Right hindlimb (tissue), 1 donor: ENCODE results near the gene PMFBP1.

Experiments
- DNase-seq: peaks from one replicate; pipeline ENCODE4 v3.0.0-alpha.2; 2018

Gene PMFBP1, protein sequence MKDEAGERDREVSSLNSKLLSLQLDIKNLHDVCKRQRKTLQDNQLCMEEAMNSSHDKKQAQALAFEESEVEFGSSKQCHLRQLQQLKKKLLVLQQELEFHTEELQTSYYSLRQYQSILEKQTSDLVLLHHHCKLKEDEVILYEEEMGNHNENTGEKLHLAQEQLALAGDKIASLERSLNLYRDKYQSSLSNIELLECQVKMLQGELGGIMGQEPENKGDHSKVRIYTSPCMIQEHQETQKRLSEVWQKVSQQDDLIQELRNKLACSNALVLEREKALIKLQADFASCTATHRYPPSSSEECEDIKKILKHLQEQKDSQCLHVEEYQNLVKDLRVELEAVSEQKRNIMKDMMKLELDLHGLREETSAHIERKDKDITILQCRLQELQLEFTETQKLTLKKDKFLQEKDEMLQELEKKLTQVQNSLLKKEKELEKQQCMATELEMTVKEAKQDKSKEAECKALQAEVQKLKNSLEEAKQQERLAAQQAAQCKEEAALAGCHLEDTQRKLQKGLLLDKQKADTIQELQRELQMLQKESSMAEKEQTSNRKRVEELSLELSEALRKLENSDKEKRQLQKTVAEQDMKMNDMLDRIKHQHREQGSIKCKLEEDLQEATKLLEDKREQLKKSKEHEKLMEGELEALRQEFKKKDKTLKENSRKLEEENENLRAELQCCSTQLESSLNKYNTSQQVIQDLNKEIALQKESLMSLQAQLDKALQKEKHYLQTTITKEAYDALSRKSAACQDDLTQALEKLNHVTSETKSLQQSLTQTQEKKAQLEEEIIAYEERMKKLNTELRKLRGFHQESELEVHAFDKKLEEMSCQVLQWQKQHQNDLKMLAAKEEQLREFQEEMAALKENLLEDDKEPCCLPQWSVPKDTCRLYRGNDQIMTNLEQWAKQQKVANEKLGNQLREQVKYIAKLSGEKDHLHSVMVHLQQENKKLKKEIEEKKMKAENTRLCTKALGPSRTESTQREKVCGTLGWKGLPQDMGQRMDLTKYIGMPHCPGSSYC

DNA sequence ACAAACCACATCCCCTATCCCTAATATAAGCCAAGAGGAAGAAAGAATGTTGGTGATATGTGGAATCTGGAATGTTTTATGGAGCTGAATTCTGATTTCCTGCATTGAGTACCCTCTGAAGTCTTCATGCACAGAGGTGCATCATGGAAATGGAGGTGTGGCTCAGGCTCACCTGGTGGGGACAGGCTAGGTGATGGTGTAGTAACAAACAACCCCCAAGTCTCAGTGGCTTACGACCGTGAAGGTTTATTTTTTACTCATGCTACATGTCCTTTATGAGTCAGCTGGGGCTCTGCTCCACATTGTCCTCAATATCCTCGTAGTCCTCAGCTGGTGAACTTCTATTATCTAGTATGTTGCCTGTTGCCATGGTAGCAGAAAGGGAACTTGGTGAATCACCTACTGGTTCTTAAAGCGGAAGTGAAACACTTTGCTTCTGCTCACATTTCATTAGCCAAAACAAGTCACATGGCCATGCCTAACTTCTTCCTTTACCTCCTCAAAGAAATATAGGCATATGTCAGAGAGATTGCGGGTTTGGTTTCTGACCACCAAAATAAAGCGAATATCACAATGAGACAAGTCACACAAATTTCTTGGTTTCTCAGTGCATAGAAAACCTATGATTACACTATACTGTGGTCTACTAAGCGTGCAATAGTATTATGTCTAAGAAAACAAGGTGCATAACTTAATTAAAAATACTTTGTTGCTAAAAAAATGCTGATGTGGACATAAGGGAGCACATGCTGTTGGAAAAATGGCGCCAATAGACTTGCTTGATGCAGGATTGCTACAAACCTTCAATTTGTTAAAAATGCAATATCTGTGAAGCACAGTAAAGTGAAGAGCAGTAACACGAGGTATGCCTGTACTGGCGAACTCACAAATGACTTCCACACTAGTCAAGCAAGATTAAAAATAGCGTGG is at the start of gene PMFBP1:
PMFBP1 (minus strand) TSS at position 51 of the 930 bp plus-strand sequence. CDS start 947 bp downstream, outside the sequence.
- DNase-seq: no peak

DNA sequence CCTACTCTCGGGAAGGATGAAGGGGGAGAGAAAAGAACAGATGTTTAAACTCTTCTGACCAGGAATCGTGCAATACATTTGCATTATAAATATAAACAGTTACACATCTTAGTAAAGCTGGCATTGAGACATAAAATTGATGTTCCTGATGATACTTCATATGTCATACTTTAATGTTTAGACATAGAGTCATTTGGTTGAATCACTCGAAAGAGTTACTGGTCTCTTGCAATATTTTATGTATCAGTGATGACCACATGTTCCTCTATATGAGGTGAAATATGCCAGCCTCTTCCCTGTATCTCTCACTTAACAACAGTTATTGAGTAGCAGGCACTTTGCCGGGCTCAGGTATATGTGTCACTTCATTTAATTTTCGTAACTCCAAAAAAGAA is 49.7 kb upstream of the PMFBP1 start:
- DNase-seq: no peak

DNA sequence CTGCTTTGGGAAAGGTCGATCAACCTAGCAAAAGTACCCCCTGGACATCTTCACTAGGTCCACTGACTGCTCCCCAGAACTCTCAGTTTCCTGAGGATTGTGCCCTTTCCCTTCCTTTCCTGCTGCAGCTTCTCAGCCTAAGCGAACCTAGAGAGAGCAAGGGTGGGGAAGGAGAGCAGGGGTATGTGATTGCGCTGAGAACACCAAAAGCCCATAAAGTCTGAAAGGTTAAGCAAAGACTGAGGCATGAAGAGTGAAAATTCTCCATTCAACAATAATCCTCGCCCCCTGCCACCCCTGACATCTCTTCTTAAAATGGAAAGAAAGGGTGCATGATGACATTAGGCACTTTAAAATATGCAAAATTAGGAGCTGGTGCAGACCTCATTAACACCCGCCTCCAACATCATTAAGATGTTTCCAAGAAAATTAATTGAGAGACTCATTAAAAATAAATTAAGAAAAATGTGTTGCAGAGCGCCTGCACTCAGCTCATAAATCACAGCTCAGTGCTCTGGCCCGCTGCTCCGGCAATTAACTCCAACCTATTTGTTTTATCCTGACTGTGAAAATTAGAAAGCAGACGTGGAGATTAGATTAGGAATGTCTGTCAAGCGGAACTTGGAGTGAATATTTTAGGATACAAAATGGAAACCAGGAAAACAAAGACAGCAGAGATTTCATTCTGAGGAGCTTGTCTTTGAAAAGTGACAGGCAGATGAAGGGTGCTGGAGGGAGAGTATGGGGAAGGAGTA is 49.1 kb upstream of the PMFBP1 start:
- no peak for DNase-seq

DNA sequence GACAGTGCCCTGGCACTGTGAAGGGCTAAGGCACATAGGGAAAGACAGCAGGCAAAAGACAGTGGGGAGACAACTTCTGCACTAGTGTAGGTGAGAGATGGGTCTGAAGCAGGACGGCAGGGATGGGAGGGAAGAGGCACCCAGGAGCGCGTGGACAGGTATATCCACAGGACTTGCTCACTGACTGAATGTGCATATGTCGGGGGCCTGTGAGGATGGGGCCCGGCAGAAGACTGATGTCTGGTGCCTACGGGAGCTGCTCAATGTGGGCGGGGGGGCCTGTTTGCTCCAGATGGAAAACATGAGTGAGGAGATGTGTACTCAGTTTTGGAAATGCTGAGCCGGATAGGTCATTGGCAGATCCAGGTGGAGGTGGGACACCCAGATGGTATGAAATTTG is 47.3 kb upstream of the PMFBP1 start:
- no peak for DNase-seq

DNA sequence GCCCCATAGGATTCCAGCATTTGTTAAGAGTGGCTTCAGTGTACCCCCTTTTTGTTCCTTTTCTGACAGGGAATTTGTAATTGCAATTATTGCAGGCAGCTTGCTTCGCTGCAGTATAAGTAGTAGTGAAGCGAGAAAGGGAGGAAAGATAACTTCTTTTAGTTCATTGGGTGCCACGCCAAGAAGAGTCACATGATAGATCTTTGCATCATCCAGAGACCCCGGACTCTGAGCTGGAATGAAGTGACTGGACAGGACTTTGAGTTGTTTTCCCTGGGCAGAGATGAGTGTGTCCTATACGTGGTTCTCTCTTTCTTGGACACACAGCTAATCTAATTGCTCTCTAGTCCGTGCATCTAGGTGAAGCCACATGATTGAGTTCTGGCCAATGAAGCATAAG is 44.8 kb upstream of the PMFBP1 start:
- DNase-seq: no peak

DNA sequence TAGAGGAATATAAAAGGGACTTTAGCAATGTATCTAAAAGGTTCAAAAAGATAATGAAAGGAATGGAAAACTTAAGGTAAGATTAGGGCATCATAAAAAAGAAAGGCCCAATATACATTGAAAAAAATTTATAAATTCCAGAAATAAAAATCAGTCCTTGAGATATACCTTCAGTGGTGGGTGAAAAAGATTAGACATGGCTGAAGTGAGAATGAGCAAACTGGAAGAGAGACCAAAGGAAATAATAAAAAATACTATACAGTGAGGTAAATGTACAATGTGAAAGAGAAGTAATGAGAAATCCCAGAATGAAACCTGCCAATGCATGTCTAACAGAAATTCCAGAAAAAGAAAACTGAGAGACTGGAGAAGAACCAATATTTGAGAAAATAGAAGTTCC is 42.9 kb upstream of the PMFBP1 start:
- no peak for DNase-seq

DNA sequence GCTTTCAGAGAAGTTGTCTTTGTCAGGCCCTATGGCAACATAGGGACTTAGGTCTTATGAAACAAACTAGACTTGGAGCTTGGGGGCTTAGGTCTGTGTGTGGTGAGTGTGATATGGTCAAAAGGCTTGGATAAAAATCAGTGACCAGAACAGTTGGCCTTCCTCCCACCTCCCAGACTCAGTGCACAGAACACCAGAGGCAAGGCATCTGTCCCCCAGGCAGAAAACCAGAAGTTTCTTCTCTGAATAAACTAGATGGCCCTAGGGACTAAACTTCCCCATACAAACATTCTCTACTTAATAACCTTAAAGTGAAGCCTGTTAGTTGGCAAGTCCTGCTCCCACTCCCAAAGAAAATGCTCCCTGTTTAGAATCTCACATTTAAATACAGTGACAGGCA is 39.2 kb upstream of the PMFBP1 start:
- DNase-seq: no peak

DNA sequence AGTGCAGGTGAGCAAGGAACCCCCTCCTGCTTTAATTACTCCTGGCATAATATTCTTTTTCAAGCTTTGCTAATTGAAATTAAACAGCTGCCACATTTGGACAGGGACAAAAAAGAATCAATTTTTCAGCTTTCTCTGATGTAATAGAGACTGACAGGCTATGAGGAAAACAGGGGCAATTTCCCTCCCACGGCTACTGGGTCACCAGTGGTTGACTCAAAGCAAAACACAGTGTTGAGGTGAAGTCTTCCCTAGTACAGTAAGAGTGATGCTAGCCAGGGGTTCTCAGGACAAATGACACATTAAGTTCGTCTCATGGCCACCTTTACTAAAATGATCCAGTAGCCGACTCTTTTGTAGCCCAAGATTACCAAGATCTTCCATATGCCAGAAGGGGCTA is 38.6 kb upstream of the PMFBP1 start:
- DNase-seq: no peak

DNA sequence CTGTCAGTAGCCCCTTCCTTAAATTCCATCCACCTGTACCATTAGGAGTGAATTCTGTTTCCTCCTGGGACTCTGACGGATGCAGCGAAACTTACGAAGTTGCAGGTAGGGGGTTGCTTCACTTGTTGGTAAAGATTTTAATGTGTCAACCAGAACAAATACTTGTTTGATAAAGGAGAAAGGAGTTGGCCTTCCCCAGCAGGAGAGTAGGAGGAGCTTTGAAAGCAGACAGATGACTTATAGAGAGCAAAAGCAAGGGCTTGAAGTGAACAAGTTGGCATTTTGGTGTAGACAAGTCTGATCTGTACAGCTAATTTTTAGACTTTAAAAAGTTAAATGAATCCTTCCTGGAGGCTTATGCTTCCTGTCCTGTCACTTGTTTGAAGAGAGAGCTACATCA is 38.1 kb upstream of the PMFBP1 start:
- no peak for DNase-seq

DNA sequence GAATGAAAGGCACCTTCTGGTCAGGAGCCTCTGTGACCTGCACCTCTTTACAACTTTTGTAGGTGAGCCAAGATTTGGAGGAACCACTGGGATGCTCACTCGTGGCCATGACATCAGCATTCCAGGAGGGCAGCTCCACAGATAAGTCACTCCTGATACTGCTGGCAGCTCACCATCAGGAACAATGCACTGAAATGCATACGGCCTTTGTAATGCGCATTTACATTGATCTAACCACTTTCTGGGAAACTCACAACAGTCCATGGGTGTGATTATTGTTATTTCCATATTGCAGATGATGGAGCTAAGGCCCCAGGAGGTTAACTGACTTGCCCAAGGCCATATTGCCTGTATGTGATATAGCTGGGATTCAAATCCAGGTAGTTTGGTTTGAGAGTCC is 34.3 kb upstream of the PMFBP1 start:
- no peak for DNase-seq

DNA sequence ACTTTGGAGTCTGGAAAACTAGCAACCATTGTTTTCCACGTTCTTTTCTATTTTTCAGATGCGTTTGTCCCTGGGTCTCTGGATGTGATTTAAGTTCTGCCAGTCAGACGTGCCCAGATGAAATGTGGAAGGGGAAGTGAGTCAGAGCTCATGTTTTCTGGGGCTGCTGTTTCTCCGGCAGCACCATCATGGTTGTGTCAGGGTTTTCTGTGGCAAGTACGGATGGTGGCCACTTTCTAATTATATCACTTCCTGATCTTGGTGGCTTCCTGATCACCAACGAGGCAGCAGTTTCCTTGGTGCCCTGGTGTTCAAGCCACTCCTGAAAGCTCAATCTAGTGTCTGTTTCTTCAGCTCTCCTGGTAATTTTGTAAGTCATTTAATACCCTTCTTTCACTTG is 31.4 kb upstream of the PMFBP1 start:
- DNase-seq: no peak

DNA sequence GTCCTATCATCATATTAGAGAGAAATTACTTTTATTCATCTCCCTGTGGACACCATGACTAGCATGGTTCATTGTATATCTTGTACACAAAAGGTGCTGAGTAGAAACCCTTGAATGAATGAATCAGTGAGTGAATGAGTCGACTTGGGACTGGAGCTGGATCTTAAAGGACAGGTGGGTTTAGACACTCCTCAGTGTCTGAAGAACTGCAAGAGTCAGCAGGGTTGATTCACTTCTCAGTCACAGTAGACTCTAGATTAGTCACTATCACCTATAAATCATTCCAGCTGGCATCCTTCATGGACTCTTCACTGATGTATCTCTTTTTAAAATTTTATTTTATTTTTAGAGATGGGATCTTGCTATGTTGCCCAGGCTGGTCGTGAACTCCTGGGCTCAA is 30.1 kb upstream of the PMFBP1 start:
- no peak for DNase-seq

DNA sequence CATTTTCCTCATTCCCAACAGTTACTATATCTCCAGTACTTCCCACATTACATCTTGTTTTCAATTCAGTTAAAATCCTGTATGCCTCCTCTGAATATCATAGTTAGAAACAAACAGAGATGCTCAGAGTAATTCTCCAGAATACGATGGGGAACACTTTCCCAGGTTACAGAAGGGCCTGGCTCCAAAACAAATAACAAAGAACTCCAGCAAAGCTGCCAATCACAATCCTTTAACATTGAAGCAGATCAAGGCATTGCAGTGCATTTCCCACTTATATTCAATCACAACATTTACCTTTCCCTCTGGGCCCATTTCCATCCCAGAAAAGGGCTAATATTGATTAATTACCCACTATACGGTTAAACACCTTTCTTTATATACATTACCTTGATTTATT is 29.4 kb upstream of the PMFBP1 start:
- DNase-seq: no peak

DNA sequence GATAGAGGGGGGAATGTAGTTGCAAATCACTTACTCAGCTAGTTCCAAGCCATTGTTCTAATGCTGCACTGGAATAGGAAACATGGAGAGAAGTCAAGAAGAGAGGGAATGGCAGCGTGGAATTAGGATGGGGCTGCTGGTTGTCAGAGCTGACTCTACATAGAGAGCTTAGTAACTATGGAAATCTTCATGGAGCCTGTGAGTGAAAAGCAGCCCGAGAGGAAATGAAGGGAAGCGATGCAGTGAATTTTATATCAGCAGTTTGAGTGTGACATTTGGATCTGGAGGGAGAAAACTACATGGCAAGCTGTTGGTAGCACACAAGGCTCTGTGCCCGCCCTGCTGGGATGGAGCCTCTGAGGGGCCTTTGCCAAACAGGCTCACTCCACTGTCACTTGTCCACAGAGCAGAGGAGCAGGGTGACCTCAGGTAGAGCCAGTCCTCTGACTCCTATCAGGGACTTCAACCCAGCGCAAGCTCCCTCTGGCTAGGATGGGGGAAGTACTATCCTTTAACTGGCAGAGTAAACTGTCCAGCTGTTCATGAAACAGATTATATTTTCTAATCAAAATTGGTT is 27.9 kb upstream of the PMFBP1 start:
- no peak for DNase-seq

DNA sequence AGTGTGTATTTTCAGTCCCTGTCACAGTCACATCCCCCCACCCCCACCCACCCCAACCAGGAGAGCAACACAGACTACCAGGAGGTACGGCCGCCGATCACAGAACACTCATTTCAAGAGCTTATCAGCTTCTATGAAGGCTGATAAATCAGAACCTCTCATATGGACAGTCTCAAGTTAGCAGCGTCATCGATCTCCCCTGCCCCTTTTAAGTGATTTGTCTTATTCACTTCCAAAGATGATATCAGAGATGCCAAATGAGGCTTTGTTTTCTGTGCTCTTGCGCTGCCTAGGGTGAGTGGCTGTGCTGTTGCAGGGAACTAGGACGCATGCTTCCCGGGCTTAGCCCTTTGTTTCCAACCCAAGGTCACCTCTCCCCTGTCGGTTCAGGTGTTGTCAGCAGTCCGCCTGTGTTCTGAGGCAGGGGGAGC is 26.8 kb upstream of the PMFBP1 start:
- no peak for DNase-seq

DNA sequence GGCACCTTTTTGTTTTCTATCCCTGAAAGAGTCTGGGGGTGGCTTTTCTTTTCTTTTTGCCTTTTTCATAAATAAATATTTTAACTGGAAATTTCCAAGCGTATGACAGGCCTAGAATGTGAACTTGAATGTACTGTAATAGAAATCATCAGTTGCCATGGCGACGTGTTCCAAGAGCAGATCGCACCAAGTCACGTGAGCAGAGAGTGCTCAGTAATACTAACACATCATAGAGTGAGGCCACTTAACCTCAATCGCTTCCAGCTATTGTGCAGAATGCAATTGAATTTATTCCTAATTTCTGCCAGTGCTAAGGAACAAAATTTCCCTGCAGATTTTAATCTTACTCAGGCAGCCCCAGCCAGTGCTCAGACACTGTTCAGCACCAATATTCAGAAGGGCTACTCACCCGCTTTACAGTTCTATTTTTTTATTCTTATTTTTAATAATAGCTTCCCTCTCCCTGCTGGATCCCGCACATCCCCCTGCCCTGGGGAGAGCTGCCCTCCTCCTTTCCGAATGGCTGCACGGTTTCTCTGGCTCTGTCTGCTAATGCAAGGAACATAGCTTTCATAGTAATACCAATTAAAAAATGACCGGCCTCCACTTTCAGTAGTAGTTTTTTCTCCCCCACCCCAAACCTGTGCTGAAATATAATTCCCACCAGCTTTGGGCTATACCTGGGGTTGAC is 26.2 kb upstream of the PMFBP1 start:
- DNase-seq: peak; percentile 83

DNA sequence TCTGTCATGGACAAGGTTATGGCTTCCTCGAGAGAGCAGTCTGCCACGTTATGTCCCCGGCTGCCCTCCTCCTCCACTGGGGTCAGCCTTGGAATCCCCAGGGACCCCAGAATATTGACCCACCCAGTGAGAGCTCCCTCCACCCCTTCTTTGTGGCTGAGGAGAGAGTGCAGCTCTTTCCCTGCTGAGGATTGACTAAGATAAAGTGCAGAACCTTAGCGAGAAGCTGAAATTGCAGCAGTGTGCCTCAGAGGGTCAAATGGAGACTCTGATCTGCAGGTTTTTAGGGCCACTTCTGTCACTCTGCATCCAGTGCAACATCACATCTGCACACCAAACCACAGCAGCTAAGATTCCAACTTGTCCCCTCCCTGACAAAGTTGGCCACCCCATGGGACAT is 25.6 kb upstream of the PMFBP1 start:
- no peak for DNase-seq

DNA sequence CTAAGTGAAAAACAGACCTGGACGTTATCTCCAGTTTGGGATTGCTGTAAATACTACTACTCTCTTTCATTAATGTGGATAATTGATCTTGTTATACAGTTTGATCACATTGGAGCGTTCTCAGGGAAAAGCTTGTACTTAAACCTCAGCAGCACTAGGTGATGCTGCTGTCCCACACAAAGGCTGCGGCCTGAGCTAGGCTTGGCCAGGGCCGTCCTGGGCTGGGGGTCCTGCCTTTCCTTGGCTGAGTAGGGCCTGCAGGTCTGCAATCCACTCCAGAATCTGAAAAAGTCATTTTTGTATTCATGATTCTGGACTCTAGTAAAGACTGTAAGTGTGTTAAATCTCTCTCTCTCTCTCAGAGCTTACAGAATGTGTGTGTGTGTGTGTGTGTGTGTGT is 23.7 kb upstream of the PMFBP1 start:
- peak; percentile 32 for DNase-seq

DNA sequence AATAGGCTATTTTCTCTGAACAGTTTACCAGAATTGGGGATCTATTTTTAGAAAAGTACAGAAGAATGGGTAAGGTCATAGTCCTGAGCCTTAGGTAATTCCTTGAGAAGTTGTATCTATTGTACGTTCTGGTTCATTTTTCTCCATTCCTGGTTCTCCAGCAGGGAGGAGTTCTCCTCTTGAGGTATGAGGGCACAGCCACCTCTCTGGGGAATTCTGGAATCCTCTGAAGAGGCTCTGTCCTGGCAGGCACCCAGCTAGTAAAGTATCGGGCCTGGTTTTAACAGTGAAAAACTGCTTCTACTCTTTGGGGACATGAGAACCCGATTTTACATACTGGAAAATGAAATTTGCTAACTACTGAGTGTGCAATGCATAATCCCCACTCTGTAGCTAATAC is 19.6 kb upstream of the PMFBP1 start:
- DNase-seq: no peak

DNA sequence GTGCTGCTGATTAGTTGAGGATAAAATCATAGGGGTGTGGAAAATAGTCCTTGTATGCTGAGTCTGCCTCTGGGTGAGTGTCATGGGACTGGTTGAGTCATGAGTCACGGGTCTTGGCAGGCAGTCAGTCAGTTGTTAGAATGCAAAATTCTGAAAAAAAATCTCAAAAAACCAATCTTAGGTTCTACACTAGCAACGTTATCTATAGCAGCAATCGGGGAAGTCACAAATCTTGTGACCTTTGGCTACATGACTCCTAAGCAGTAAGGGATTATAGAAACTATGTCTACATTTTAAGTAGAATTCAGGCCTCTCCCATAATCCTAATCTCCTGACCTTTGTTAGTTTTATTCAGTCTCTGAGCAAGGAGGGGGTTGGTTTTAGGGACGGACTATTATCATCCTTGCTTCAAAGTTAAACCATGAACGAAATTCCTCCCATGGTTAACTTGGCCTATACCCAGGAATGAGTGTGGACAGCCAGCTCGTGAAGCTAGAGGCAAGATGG is 18.0 kb upstream of the PMFBP1 start:
- DNase-seq: no peak

DNA sequence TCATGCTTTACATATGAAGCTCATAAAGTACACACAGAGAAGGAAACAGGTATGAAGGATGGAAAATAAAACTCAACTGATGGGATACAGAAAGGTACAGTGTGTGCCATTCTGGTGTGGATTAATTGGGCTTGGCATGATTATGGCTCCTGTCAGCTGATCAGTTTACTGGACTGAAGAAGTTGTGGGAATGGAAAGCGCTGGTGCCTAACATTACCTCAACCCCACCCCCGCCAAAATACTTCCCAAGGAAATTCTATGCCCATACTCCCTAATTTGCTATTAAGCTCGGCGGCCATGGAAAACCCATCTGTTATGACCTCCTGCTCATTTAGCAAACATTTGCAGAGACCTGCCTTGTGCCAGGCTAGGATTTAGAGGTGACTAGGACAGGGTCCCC is 16.6 kb upstream of the PMFBP1 start:
- no peak for DNase-seq
